Natural killer cell (primary cell): Measurements from ENCODE around the gene SSH2. TPM values are rescaled to one million over a fixed set of nuclear protein-coding genes. Genes with fewer than 3 reads are reported as not detected.

Source experiments
- ATAC-seq, 3 donors: fragments of 150-1000 bp in 2 of 3; fragments of 200-7000 bp in 1 of 3; cut with Tn5 transposase; 1 replicate in 1 of 3; 2 replicates in 2 of 3; pipeline ENCODE4 v1.10.0; 2021; ENCODE audit warnings: mild to moderate bottlenecking in 2 of 3, moderate library complexity in 2 of 3
- DNase-seq, 2 donors: peaks; one replicate each; pipeline versions ENCODE4 v3.0.0 to v3.0.0-alpha.2; 2013 to 2021; ENCODE audit warnings: mixed read lengths in 1 of 2
- H3K27ac ChIP-seq: one replicate; pipeline ENCODE4 v1.5.1; 2013; ENCODE audit warnings: mild to moderate bottlenecking, low read length
- H3K27me3 ChIP-seq: one replicate; pipeline ENCODE4 v1.6.1; 2013; ENCODE audit warnings: low read length; ENCODE audit not compliant: control insufficient read depth, insufficient read depth
- H3K36me3 ChIP-seq: one replicate; pipeline ENCODE4 v1.6.1; 2013; ENCODE audit warnings: low read length; ENCODE audit not compliant: control insufficient read depth, insufficient read depth
- H3K4me1 ChIP-seq: one replicate; pipeline ENCODE4 v1.6.1; 2013; ENCODE audit warnings: low read length; ENCODE audit not compliant: control insufficient read depth, insufficient read depth
- H3K4me3 ChIP-seq: one replicate; pipeline ENCODE4 v1.5.1; 2013; ENCODE audit warnings: low read length
- H3K9me3 ChIP-seq: one replicate; pipeline ENCODE4 v1.6.1; 2013; ENCODE audit warnings: low read length; ENCODE audit not compliant: control insufficient read depth, insufficient read depth
- H3K27ac Mint-ChIP-seq, 2 donors: one replicate each; pipeline ENCODE4 v1.8.0; 2022; ENCODE audit warnings: mild to moderate bottlenecking in 2 of 2, mixed read lengths in 2 of 2, moderate library complexity in 1 of 2
- H3K27me3 Mint-ChIP-seq, 2 donors: one replicate each; pipeline ENCODE4 v1.8.0; 2022; ENCODE audit warnings: low read depth in 2 of 2, mixed read lengths in 2 of 2
- H3K36me3 Mint-ChIP-seq: one replicate; pipeline ENCODE4 v1.8.0; 2022; ENCODE audit warnings: mixed read lengths
- H3K4me1 Mint-ChIP-seq, 2 donors: one replicate each; pipeline ENCODE4 v1.8.0; 2022; ENCODE audit warnings: mixed read lengths in 2 of 2
- H3K4me3 Mint-ChIP-seq: one replicate; pipeline ENCODE4 v1.8.0; 2022; ENCODE audit warnings: mild to moderate bottlenecking, moderate library complexity, mixed read lengths
- H3K9me3 Mint-ChIP-seq, 2 donors: one replicate each; pipeline ENCODE4 v1.8.0; 2022; ENCODE audit warnings: mixed read lengths in 2 of 2
- WGBS: methylation state at CpG from one replicate; pipeline ENCODE4 v1.1.7; 2013; ENCODE audit warnings: missing lambda C conversion rate; ENCODE audit not compliant: insufficient coverage; 5-methylcytosine and 5-hydroxymethylcytosine counted together
- intact Hi-C: fragments of 100-400 bp; cut with micrococcal nuclease; formaldehyde crosslinking; loops from one replicate; pipeline ENCODE4 v1.14.2; 2022
- total RNA-seq, 4 donors: library from RNA; stranded (reverse); fragments of 120-200 nt in 1 of 4; gene quantifications; one replicate each; pipeline versions ENCODE4 v1.2.3 to v1.2.4, GENCODE V29; 2013 to 2022
- TF ChIP-seq, protein P1 (sequence below): fragments of 200-600 bp; IDR thresholded peaks from one replicate; pipeline ENCODE4 v1.8.0; 2022; ENCODE audit warnings: antibody characterized with exemption

Gene SSH2
- total RNA-seq, 3 donors from 2014 or later (not counting 1 experiment from before 2014, with no cell fraction given): 124 to 166 (median 144) TPM

DNA sequence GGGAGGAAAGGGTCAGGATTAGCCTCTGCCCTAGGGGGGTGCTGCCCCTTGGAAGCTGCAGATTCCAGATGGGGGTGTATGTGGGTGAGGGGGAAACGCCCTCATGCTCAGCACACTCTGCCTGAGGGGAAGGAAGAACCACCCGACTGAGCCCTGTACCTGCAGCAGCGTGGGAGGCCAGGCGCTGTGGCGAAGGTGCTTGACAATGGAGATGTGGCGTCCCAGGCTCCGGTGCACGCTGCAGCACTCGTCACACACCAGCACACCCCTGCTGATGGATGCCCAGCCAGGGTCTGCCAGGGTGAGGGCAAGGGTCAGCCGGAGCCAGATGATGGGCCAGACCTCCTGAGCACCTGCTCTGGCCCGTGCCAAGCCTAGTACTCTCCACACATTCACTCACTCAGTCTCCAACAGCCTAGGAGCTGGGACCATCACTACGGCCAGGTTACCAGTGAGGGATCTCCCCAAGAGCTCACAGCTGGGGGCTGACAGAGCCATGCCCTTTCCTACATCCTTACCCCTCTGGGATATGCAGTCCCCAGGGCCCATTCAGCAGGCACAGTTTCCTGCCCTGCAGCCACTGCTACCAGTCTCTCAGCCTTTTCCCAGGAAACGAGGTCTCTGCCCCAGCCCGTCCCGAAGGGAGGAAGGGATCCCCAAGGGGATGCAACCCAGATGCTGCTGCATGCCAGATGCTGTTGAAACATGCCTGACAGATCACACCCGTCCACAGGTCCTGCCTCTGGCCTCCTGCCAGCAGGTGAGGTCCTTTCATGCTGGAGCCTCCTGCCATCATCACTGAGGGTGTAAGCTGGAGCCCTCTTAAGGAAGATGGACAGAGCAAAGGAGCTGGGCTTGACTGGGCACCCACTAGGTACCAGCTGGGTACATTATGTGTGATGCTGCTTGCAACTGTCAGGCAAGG, 346.4 kb downstream of the SSH2 start:
- intact Hi-C loops: no loop called here
- H3K27me3 ChIP-seq: no peaks in the 10 kb centered on the region
- Mint-ChIP-seq H3K4me3 (no peak overlapping the region), H3K27ac (peak overlapping the region in 1 of 2 donors; percentile 62), H3K27me3 (no peaks in the 10 kb centered on the region), H3K9me3 (no peaks in the 10 kb centered on the region), H3K4me1 (peaks cover 20 to 45% of the 10 kb centered on the region in 2 donors), H3K36me3 (no peaks in the 10 kb centered on the region)
- peaks cover 48% of the 10 kb centered on the region for H3K4me1 ChIP-seq
- H3K9me3 ChIP-seq: no peaks in the 10 kb centered on the region
- WGBS: 91% methylated on average over 16 of the region's 16 CpGs
- TF ChIP-seq, protein P1, sequence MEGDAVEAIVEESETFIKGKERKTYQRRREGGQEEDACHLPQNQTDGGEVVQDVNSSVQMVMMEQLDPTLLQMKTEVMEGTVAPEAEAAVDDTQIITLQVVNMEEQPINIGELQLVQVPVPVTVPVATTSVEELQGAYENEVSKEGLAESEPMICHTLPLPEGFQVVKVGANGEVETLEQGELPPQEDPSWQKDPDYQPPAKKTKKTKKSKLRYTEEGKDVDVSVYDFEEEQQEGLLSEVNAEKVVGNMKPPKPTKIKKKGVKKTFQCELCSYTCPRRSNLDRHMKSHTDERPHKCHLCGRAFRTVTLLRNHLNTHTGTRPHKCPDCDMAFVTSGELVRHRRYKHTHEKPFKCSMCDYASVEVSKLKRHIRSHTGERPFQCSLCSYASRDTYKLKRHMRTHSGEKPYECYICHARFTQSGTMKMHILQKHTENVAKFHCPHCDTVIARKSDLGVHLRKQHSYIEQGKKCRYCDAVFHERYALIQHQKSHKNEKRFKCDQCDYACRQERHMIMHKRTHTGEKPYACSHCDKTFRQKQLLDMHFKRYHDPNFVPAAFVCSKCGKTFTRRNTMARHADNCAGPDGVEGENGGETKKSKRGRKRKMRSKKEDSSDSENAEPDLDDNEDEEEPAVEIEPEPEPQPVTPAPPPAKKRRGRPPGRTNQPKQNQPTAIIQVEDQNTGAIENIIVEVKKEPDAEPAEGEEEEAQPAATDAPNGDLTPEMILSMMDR: no peak
- DNase-seq (no peak), ATAC-seq (no peak)
- H3K4me3 ChIP-seq: no peak overlapping the region
- H3K27ac ChIP-seq: no peak overlapping the region
- peaks cover 27% of the 10 kb centered on the region for H3K36me3 ChIP-seq

- Histone ChIP-seq H3K36me3 (peaks cover 36% of the 10 kb centered on the region), H3K27me3 (no peaks in the 10 kb centered on the region), H3K9me3 (no peaks in the 10 kb centered on the region), H3K27ac (no peak overlapping the region), H3K4me1 (peaks cover 40% of the 10 kb centered on the region), H3K4me3 (no peak overlapping the region)
- no peak for ATAC-seq
- DNase-seq: no peak
- intact Hi-C loops: no loop called here
- Mint-ChIP-seq H3K27me3 (no peaks in the 10 kb centered on the region), H3K4me3 (no peak overlapping the region), H3K4me1 (peaks cover 13 to 37% of the 10 kb centered on the region in 2 donors), H3K27ac (no peak overlapping the region), H3K9me3 (no peaks in the 10 kb centered on the region), H3K36me3 (no peaks in the 10 kb centered on the region)
- 96% methylated on average over 13 of the region's 13 CpGs for WGBS
- TF ChIP-seq, protein P1: no peak
Measured at GRCh38 chr17:29582772-29583171, 347.3 kb downstream of the SSH2 start.

GRCh38 chr17:29582254-29582765, 347.7 kb downstream of the SSH2 start:
- H3K27ac Mint-ChIP-seq: no peak overlapping the region
- peaks cover 36% of the 10 kb centered on the region for H3K4me1 ChIP-seq
- H3K4me3 Mint-ChIP-seq: no peak overlapping the region
- no peak overlapping the region for H3K27ac ChIP-seq
- TF ChIP-seq, protein P1: no peak
- H3K36me3 Mint-ChIP-seq: no peaks in the 10 kb centered on the region
- H3K27me3 Mint-ChIP-seq: no peaks in the 10 kb centered on the region
- no peaks in the 10 kb centered on the region for H3K9me3 ChIP-seq
- H3K36me3 ChIP-seq: peaks cover 40% of the 10 kb centered on the region
- intact Hi-C loops: no loop called here
- no peaks in the 10 kb centered on the region for H3K9me3 Mint-ChIP-seq
- no peaks in the 10 kb centered on the region for H3K27me3 ChIP-seq
- WGBS: 96% methylated on average over 10 of the region's 10 CpGs
- ATAC-seq (no peak), DNase-seq (no peak)
- H3K4me3 ChIP-seq: no peak overlapping the region
- peaks cover 9 to 32% of the 10 kb centered on the region in 2 donors for H3K4me1 Mint-ChIP-seq
